Measurements from ENCODE around the gene UCKL1.

Gene UCKL1

GRCh38 chr20:63940472-63941266 is 15.5 kb downstream of the UCKL1 start:
- H3K4me3 ChIP-seq (ENCODE audit: low read length), result no peak overlapping the region
- no peak for TF ChIP-seq CTCF (conservative IDR thresholded peaks at IDR 0.05; ENCODE audit: low read length)
- DNase-seq (ENCODE audit: low read depth), result no peak

GRCh38 chr20:63940071-63940471 is 16.1 kb downstream of the UCKL1 start:
- no peak for TF ChIP-seq CTCF (conservative IDR thresholded peaks at IDR 0.05; ENCODE audit: low read length)
- H3K4me3 ChIP-seq (ENCODE audit: low read length), result no peak overlapping the region
- DNase-seq (ENCODE audit: low read depth), result no peak

- no peak for TF ChIP-seq CTCF (conservative IDR thresholded peaks at IDR 0.05; ENCODE audit: low read length)
Observed at GRCh38 chr20:63939061-63939935, 16.9 kb downstream of the UCKL1 start.

GRCh38 chr20:63937596-63937995 is 18.6 kb downstream of the UCKL1 start:
- H3K4me3 ChIP-seq (ENCODE audit: low read length), result no peak overlapping the region
- TF ChIP-seq CTCF (conservative IDR thresholded peaks at IDR 0.05; ENCODE audit: low read length), result no peak
- DNase-seq (ENCODE audit: low read depth), result no peak

More at GRCh38 chr20:63939061-63939935, 16.9 kb downstream of the UCKL1 start:
- DNase-seq (ENCODE audit: low read depth), result no peak
- H3K4me3 ChIP-seq (ENCODE audit: low read length), result no peak overlapping the region

- no peak for DNase-seq (ENCODE audit: low read depth)
- no peak for TF ChIP-seq CTCF (conservative IDR thresholded peaks at IDR 0.05; ENCODE audit: low read length)
Observed at GRCh38 chr20:63935447-63935846, 20.8 kb downstream of the UCKL1 start.

GRCh38 chr20:63934271-63935068 is 21.7 kb downstream of the UCKL1 start:
- no peak for DNase-seq (ENCODE audit: low read depth)
- no peak for TF ChIP-seq CTCF (conservative IDR thresholded peaks at IDR 0.05; ENCODE audit: low read length)
- H3K4me3 ChIP-seq (ENCODE audit: low read length), result no peak overlapping the region

More at GRCh38 chr20:63935447-63935846, 20.8 kb downstream of the UCKL1 start:
- no peak overlapping the region for H3K4me3 ChIP-seq (ENCODE audit: low read length)

Measured in AG10803 (cell line).